Upper lobe of left lung (tissue), 6 donors: ENCODE data around the gene ASB2. TPM values are rescaled to one million over a fixed set of nuclear protein-coding genes. Genes with fewer than 3 reads are reported as not detected.

ENCODE experiments used
- ATAC-seq, 2 donors: fragments of 200-7000 bp; cut with Tn5 transposase; one replicate each; pipeline ENCODE4 v1.9.1; 2022; ENCODE audit warnings: mild to moderate bottlenecking in 2 of 2, moderate library complexity in 2 of 2; ENCODE audit not compliant: low FRiP score in 2 of 2
- DNase-seq, 2 donors: peaks; one replicate each; pipeline ENCODE4 v3.0.0-alpha.2; 2019 to 2020
- H3K27ac ChIP-seq, 4 donors: fragments of 200-600 bp; sonication (generic); one replicate each; pipeline ENCODE4 v1.5.1; 2016 to 2019
- H3K27me3 ChIP-seq, 4 donors: fragments of 200-600 bp; sonication (generic); one replicate each; pipeline ENCODE4 v1.5.1; 2017 to 2019
- H3K36me3 ChIP-seq, 4 donors: fragments of 200-600 bp; sonication (generic); one replicate each; pipeline ENCODE4 v1.5.1; 2016 to 2019
- H3K4me1 ChIP-seq, 4 donors: fragments of 200-600 bp; sonication (generic); one replicate each; pipeline ENCODE4 v1.5.1; 2018 to 2019
- H3K4me3 ChIP-seq, 4 donors: fragments of 200-600 bp; sonication (generic); one replicate each; pipeline ENCODE4 v1.5.1; 2017 to 2019; ENCODE audit warnings: mild to moderate bottlenecking in 2 of 4, moderate library complexity in 1 of 4
- H3K9me3 ChIP-seq, 4 donors: fragments of 200-600 bp; sonication (generic); one replicate each; pipeline ENCODE4 v1.5.1; 2018 to 2019
- CTCF ChIP-seq, 6 experiments: fragments of 450-650 bp in 4 of 6; fragments of 200-600 bp in 2 of 6; sonication (generic) in 2 of 6; IDR thresholded peaks; one replicate each; pipeline ENCODE4 v1.5.1; 2016 to 2019; ENCODE audit warnings: antibody characterized with exemption in 6 of 6
- EP300 ChIP-seq, 4 donors: sonication (generic); formaldehyde crosslinking; IDR thresholded peaks; one replicate each; pipeline ENCODE4 v1.5.1; 2017; ENCODE audit warnings: antibody characterized with exemption in 4 of 4, control low read depth in 2 of 4
- POLR2A ChIP-seq, 4 donors: fragments of 450-650 bp; IDR thresholded peaks; one replicate each; pipeline ENCODE4 v1.5.1; 2016 to 2017; ENCODE audit warnings: antibody characterized with exemption in 4 of 4, mild to moderate bottlenecking in 2 of 4
- POLR2AphosphoS5 ChIP-seq, 2 donors: sonication (generic); formaldehyde crosslinking; IDR thresholded peaks; one replicate each; pipeline ENCODE4 v1.5.1; 2017; ENCODE audit warnings: antibody characterized with exemption in 2 of 2
- WGBS, 2 donors: methylation state at CpG; one replicate each; pipeline ENCODE4 v1.1.5; 2017 to 2018; 5-methylcytosine and 5-hydroxymethylcytosine counted together
- total RNA-seq, 6 donors: library from RNA; depleted of rRNA in 4 of 6; stranded (reverse); fragments of >200 nt in 4 of 6; gene quantifications; one replicate each; pipeline versions ENCODE4 v1.1.0 to v1.2.1, GENCODE V29; 2016 to 2021
- donor health status: DM: no; HTN: no; CAD: no; lungs with moderate emphysema.
- donor health status: DM: no; HTN: yes; CAD: no; lungs with severe emphysema.

The ASB2 gene
- total RNA-seq, 6 donors from 2014 or later = 0.76 to 2.2 (median 1.9) TPM; not detected in 1

DNA sequence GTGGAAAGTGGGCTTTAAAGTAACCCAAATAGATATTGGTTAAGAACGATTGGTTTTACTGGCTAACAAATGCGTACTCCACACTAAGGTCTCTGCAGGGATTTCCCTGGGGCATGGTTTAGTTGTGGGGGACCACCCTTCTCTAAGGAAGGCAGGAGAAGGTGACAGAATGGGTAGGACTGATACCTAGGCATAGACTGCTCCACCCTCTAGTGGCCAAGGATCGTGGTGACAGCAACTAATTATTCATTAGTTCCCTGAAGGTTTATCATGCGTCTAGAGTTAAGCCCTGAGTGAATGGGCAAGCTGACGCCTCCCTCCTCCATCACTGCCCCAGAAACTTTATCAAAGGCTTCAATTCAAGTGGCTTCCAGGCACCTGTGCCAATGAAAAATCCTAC lies 40.1 kb downstream of the ASB2 start:
- WGBS, 2 donors = 30 to 35% methylated on average over 5 of the region's 5 CpGs
- H3K9me3 ChIP-seq = no peaks in the 10 kb centered on the region

DNA sequence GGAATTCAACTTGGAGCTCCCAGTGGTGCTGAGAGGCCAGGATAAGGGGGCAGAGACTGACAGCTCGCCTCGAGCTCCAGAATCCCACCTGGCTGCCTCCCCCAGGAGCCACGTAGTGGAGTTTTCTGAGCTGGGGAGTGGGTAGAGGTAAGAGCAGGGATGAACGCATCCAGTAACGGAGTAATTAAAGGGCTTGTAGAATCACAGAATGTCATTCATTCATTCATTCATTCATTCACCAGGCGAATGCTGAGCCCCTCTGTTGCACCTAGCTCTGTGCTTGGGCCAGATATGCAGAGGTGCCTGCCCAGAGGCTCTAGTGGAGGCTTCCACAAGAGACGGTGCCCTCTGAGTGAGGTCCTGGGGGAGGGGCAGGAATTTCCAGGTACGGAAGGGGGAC lies 41.2 kb downstream of the ASB2 start:
- Histone ChIP-seq H3K36me3 (no peaks in the 10 kb centered on the region), H3K27me3 (peaks cover 0 to 11% (median 4%) of the 10 kb centered on the region in 4 donors), H3K4me1 (peaks cover 0 to 17% (median 11%) of the 10 kb centered on the region in 4 donors), H3K9me3 (no peaks in the 10 kb centered on the region), H3K27ac (no peak overlapping the region), H3K4me3 (no peak overlapping the region)
- ATAC-seq = no peak
- no peak for DNase-seq
- no peak for TF ChIP-seq EP300 (IDR thresholded peaks at IDR 0.05)
- no peak for TF ChIP-seq POLR2AphosphoS5 (IDR thresholded peaks at IDR 0.05)
- TF ChIP-seq POLR2A (IDR thresholded peaks at IDR 0.05) = no peak
- TF ChIP-seq CTCF (IDR thresholded peaks at IDR 0.05) = no peak
- 71 to 78% methylated on average over 8 of the region's 8 CpGs for whole genome bisulfite sequencing, 2 donors

More for the DNA sequence above, 40.1 kb downstream of the ASB2 start:
- H3K4me1 ChIP-seq = peaks cover 0 to 17% (median 11%) of the 10 kb centered on the region in 4 donors
- DNase-seq (peak in 1 of 2 donors; percentile 35), ATAC-seq (no peak)
- peaks cover 0 to 11% (median 4%) of the 10 kb centered on the region in 4 donors for H3K27me3 ChIP-seq
- TF ChIP-seq POLR2AphosphoS5 (IDR thresholded peaks at IDR 0.05) = no peak
- TF ChIP-seq POLR2A (IDR thresholded peaks at IDR 0.05) = no peak
- peak in 4 of 6 experiments; percentile 27 to 51 (median 36) for TF ChIP-seq CTCF (IDR thresholded peaks at IDR 0.05)
- no peak for TF ChIP-seq EP300 (IDR thresholded peaks at IDR 0.05)
- H3K36me3 ChIP-seq = no peaks in the 10 kb centered on the region
- no peak overlapping the region for H3K4me3 ChIP-seq
- H3K27ac ChIP-seq = no peak overlapping the region

GRCh38 chr14:93932642-93933041 lies 43.7 kb downstream of the ASB2 start:
- TF ChIP-seq CTCF (IDR thresholded peaks at IDR 0.05) = no peak
- TF ChIP-seq EP300 (IDR thresholded peaks at IDR 0.05) = no peak
- no peak for TF ChIP-seq POLR2A (IDR thresholded peaks at IDR 0.05)
- no peak for TF ChIP-seq POLR2AphosphoS5 (IDR thresholded peaks at IDR 0.05)
- DNase-seq (no peak), ATAC-seq (no peak)
- Histone ChIP-seq H3K27ac (no peak overlapping the region), H3K9me3 (no peaks in the 10 kb centered on the region), H3K4me3 (no peak overlapping the region), H3K4me1 (peaks cover 0 to 8% (median 0%) of the 10 kb centered on the region in 4 donors), H3K27me3 (no peaks in the 10 kb centered on the region), H3K36me3 (no peaks in the 10 kb centered on the region)
- 82 to 86% methylated on average over 3 to 4 of the region's 4 CpGs for WGBS, 2 donors

- 84 to 92% methylated on average over 3 to 4 of the region's 4 CpGs for WGBS, 2 donors
- Histone ChIP-seq H3K27me3 (no peaks in the 10 kb centered on the region), H3K9me3 (no peaks in the 10 kb centered on the region), H3K4me1 (peaks cover 0 to 8% (median 2%) of the 10 kb centered on the region in 4 donors), H3K4me3 (no peak overlapping the region), H3K27ac (no peak overlapping the region), H3K36me3 (no peaks in the 10 kb centered on the region)
- TF ChIP-seq POLR2A (IDR thresholded peaks at IDR 0.05) (no peak), POLR2AphosphoS5 (IDR thresholded peaks at IDR 0.05) (no peak), EP300 (IDR thresholded peaks at IDR 0.05) (no peak), CTCF (IDR thresholded peaks at IDR 0.05) (no peak)
- ATAC-seq (no peak), DNase-seq (no peak)
Measured at GRCh38 chr14:93930989-93931307, 45.4 kb downstream of the ASB2 start.

GRCh38 chr14:93930296-93930988 lies 45.9 kb downstream of the ASB2 start:
- Histone ChIP-seq H3K4me1 (peaks cover 0 to 8% (median 2%) of the 10 kb centered on the region in 4 donors), H3K27me3 (no peaks in the 10 kb centered on the region), H3K27ac (no peak overlapping the region), H3K4me3 (no peak overlapping the region), H3K36me3 (no peaks in the 10 kb centered on the region), H3K9me3 (no peaks in the 10 kb centered on the region)
- no peak for DNase-seq
- ATAC-seq = no peak
- 77 to 82% methylated on average over 3 to 8 of the region's 8 CpGs for WGBS, 2 donors
- TF ChIP-seq EP300 (IDR thresholded peaks at IDR 0.05) = no peak
- TF ChIP-seq POLR2AphosphoS5 (IDR thresholded peaks at IDR 0.05) = no peak
- no peak for TF ChIP-seq CTCF (IDR thresholded peaks at IDR 0.05)
- no peak for TF ChIP-seq POLR2A (IDR thresholded peaks at IDR 0.05)
